SKM-1 (cell line): ENCODE measurements around the gene POLR1H.

Experiments used
- DNase-seq: peaks from one replicate; lab custom pipeline; 2025; ENCODE audit not compliant: unreplicated experiment; lab: John Stamatoyannopoulos, UW

Gene POLR1H

GRCh38 chr6:30061858-30062458 lies 893 bp downstream of the POLR1H start:
- no peak for DNase-seq

- no peak for DNase-seq
These were observed 1.6 kb downstream of the POLR1H start for GRCh38 chr6:30062471-30063178.

GRCh38 chr6:30063315-30063714 lies 2.2 kb downstream of the POLR1H start:
- no peak for DNase-seq

GRCh38 chr6:30066082-30066481 lies 5.0 kb downstream of the POLR1H start:
- DNase-seq, result no peak

GRCh38 chr6:30066577-30067459 lies 5.8 kb downstream of the POLR1H start, which contains the start of gene PPP1R11:
Gene PPP1R11, plus strand, starts transcription at chr6:30067198. Its CDS starts 213 bp downstream, at chr6:30067411.
- peak; percentile 99 for DNase-seq

- DNase-seq, result no peak
These were observed 6.5 kb downstream of the POLR1H start for GRCh38 chr6:30067460-30068139.

GRCh38 chr6:30071081-30071818 lies 10.2 kb downstream of the POLR1H start:
- DNase-seq, result no peak

GRCh38 chr6:30071858-30072257 lies 10.8 kb downstream of the POLR1H start:
- DNase-seq, result no peak

- DNase-seq, result no peak
These were observed 12.6 kb downstream of the POLR1H start for GRCh38 chr6:30073489-30074235.

- DNase-seq, result no peak
These were observed 13.4 kb downstream of the POLR1H start for GRCh38 chr6:30074331-30075093.

GRCh38 chr6:30075094-30075789 lies 14.2 kb downstream of the POLR1H start, which contains the start of gene RNF39:
Gene RNF39, minus strand, starts transcription at chr6:30075769. Its CDS starts 184 bp downstream, at chr6:30075585.
- DNase-seq, result no peak

- no peak for DNase-seq
These were observed 15.0 kb downstream of the POLR1H start for GRCh38 chr6:30075790-30076732.

- no peak for DNase-seq
These were observed 16.2 kb downstream of the POLR1H start for GRCh38 chr6:30077218-30077617.

- no peak for DNase-seq
These were observed 26.8 kb downstream of the POLR1H start for GRCh38 chr6:30087876-30088275.

GRCh38 chr6:30091577-30092381 lies 30.7 kb downstream of the POLR1H start:
- DNase-seq, result no peak

GRCh38 chr6:30092852-30093543 lies 31.9 kb downstream of the POLR1H start:
- no peak for DNase-seq
